ENCODE measurements around the gene CCDC9B.

CCDC9B gene

GRCh38 chr15:40347559-40348473 is 7.1 kb upstream of the CCDC9B start:
- no peak for DNase-seq (ENCODE audit: low spot score)
- TF ChIP-seq CTCF (IDR thresholded peaks at IDR 0.05; ENCODE audit: extremely low read depth, missing control alignments), result no peak

GRCh38 chr15:40346579-40347558 is 6.1 kb upstream of the CCDC9B start:
- no peak for TF ChIP-seq CTCF (IDR thresholded peaks at IDR 0.05; ENCODE audit: extremely low read depth, missing control alignments)
- DNase-seq (ENCODE audit: low spot score), result no peak

GRCh38 chr15:40345867-40346578 is 5.3 kb upstream of the CCDC9B start:
- no peak for DNase-seq (ENCODE audit: low spot score)
- TF ChIP-seq CTCF (IDR thresholded peaks at IDR 0.05; ENCODE audit: extremely low read depth, missing control alignments), result no peak

GRCh38 chr15:40345225-40345866 is 4.6 kb upstream of the CCDC9B start:
- no peak for TF ChIP-seq CTCF (IDR thresholded peaks at IDR 0.05; ENCODE audit: extremely low read depth, missing control alignments)
- no peak for DNase-seq (ENCODE audit: low spot score)

- peak; percentile 87 for DNase-seq (ENCODE audit: low spot score)
- TF ChIP-seq CTCF (IDR thresholded peaks at IDR 0.05; ENCODE audit: extremely low read depth, missing control alignments), result peak; percentile 78
Measured at GRCh38 chr15:40344631-40345120, 3.9 kb upstream of the CCDC9B start.

GRCh38 chr15:40344217-40344616 is 3.5 kb upstream of the CCDC9B start:
- TF ChIP-seq CTCF (IDR thresholded peaks at IDR 0.05; ENCODE audit: extremely low read depth, missing control alignments), result no peak
- no peak for DNase-seq (ENCODE audit: low spot score)
